OCI-LY7 (cell line): ENCODE measurements around the gene PIERCE2. TPM values are rescaled to one million over a fixed set of nuclear protein-coding genes. Genes with fewer than 3 reads are reported as not detected.
"Not testable (repeated sequence)": the region's sequence is repeated elsewhere in the genome, so short reads cannot be mapped to it uniquely, and the experiment has no call there.

Source experiments
- BruUV-seq: library from RNA; stranded (reverse); fragments of 400-500 nt; replicated peaks from 2 replicates; lab custom pipeline; 2021; lab: Mats Ljungman, UMichigan
- CTCF ChIA-PET: fragments of 300-600 bp; sonication (Branson Sonifier 250); formaldehyde crosslinking; loops from one replicate; lab custom pipeline; 2022; ENCODE audit warnings: antibody characterized with exemption; ENCODE audit not compliant: unreplicated experiment; lab: Charles Lee
- POLR2A ChIA-PET: fragments of 300-600 bp; sonication (Branson Sonifier 250); formaldehyde crosslinking; loops from one replicate; lab custom pipeline; 2022; ENCODE audit warnings: antibody characterized with exemption; lab: Charles Lee
- DNase-seq: peaks from one replicate; pipeline ENCODE4 v3.0.0-alpha.2; 2015; ENCODE audit warnings: low spot score
- H2AFZ ChIP-seq: fragments of 200-600 bp; sonication (generic), shearing (Covaris generic); 2 replicates; pipeline ENCODE4 v1.6.1; 2014; ENCODE audit warnings: mild to moderate bottlenecking, antibody characterized with exemption, low read length, moderate library complexity
- H3K27ac ChIP-seq: fragments of 200-600 bp; sonication (generic); 2 replicates; pipeline ENCODE4 v1.5.1; 2014; ENCODE audit warnings: mixed run types, low read depth, mild to moderate bottlenecking, moderate library complexity, low read length, inconsistent platforms; ENCODE audit not compliant: poor library complexity, severe bottlenecking
- H3K36me3 ChIP-seq: fragments of 200-600 bp; sonication (generic); 2 replicates; pipeline ENCODE4 v1.6.1; 2014; ENCODE audit warnings: mild to moderate bottlenecking, antibody characterized with exemption, low read length, moderate library complexity, mixed read lengths; ENCODE audit not compliant: insufficient read depth
- H3K4me1 ChIP-seq: fragments of 200-600 bp; sonication (generic); 2 replicates; pipeline ENCODE4 v1.5.1; 2014; ENCODE audit warnings: mild to moderate bottlenecking, low read length; ENCODE audit not compliant: insufficient read depth, poor library complexity, severe bottlenecking
- H3K4me2 ChIP-seq: fragments of 200-600 bp; sonication (generic); 2 replicates; pipeline ENCODE4 v1.6.1; 2014; ENCODE audit warnings: mild to moderate bottlenecking, low read length
- H3K4me3 ChIP-seq: fragments of 200-600 bp; sonication (generic); 2 replicates; pipeline ENCODE4 v1.5.1; 2014; ENCODE audit warnings: mild to moderate bottlenecking, low read depth, low read length; ENCODE audit not compliant: poor library complexity, severe bottlenecking
- H3K79me2 ChIP-seq: fragments of 200-600 bp; sonication (generic); 2 replicates; pipeline ENCODE4 v1.6.1; 2016; ENCODE audit warnings: low read depth, mild to moderate bottlenecking, low read length, moderate library complexity, mixed read lengths; ENCODE audit not compliant: insufficient read depth
- H3K9me2 ChIP-seq: fragments of 200-600 bp; sonication (generic); 2 replicates; pipeline ENCODE4 v1.6.1; 2016; ENCODE audit warnings: mild to moderate bottlenecking, low read length, mixed read lengths; ENCODE audit not compliant: insufficient read depth
- H3K9me3 ChIP-seq: fragments of 200-600 bp; sonication (generic); 2 replicates; pipeline ENCODE4 v1.6.1; 2014; ENCODE audit warnings: mild to moderate bottlenecking, mixed run types, low read length, mixed read lengths
- H4K20me1 ChIP-seq: fragments of 200-600 bp; sonication (generic); 2 replicates; pipeline ENCODE4 v1.6.1; 2014; ENCODE audit warnings: mild to moderate bottlenecking, antibody characterized with exemption, low read length, moderate library complexity, mixed read lengths; ENCODE audit not compliant: insufficient read depth
- CTCF ChIP-seq: fragments of 200-600 bp; sonication (generic); conservative IDR thresholded peaks from 2 replicates; pipeline ENCODE4 v1.5.1; 2014; ENCODE audit warnings: mild to moderate bottlenecking, antibody characterized with exemption, low read length, moderate library complexity, mixed read lengths
- EZH2phosphoT487 ChIP-seq: fragments of 200-600 bp; sonication (generic); IDR thresholded peaks from 2 replicates; pipeline ENCODE4 v1.6.1; 2018; ENCODE audit warnings: low read depth, borderline replicate concordance, mild to moderate bottlenecking, mixed run types, antibody characterized with exemption, low read length, moderate library complexity, mixed read lengths
- intact Hi-C: fragments of 100-400 bp; cut with micrococcal nuclease; formaldehyde crosslinking; loops from one replicate; pipeline ENCODE4 v1.10.0; 2022; ENCODE audit not compliant: unreplicated experiment
- total RNA-seq, 2 experiments: library from RNA; depleted of rRNA in 1 of 2; stranded (reverse); fragments of >200 nt in 1 of 2; shearing (Covaris generic) in 1 of 2; gene quantifications; 2 replicates each; pipeline ENCODE4 v1.2.3, GENCODE V29; 2014 to 2022

Gene PIERCE2
- total RNA-seq, 2 experiments from 2014 or later: 1.3 to 2.1 TPM

- Histone ChIP-seq H3K4me3 (no peak overlapping the region), H3K9me2 (no peaks in the 10 kb centered on the region), H2AFZ (no peak overlapping the region), H3K4me2 (no peak overlapping the region), H4K20me1 (no peaks in the 10 kb centered on the region), H3K9me3 (no peaks in the 10 kb centered on the region), H3K4me1 (no peaks in the 10 kb centered on the region), H3K27ac (no peak overlapping the region), H3K79me2 (no peaks in the 10 kb centered on the region), H3K36me3 (0 out of 2 replicates have a peak, but pooled peaks cover 2% of the 10 kb centered on the region)
- CTCF ChIA-PET: no interaction called here
- POLR2A ChIA-PET: interaction anchor here (1.1 kb wide), 1 partner anchor 13 kb away, joined by 3 read pairs; the partner anchor contains the start of genes CCPG1 and PIERCE2
- TF ChIP-seq CTCF: no peak
- no peak for TF ChIP-seq EZH2phosphoT487
- BruUV-seq: no TSS peak
- intact Hi-C loops: no loop called here
- DNase-seq: no peak
Observed at GRCh38 chr15:55394694-55395093, 13.6 kb upstream of the PIERCE2 start.

- Histone ChIP-seq H3K4me1 (peaks cover 15% of the 10 kb centered on the region), H3K36me3 (0 out of 2 replicates have a peak, but pooled peaks cover 2% of the 10 kb centered on the region), H3K4me2 (no peak overlapping the region), H3K79me2 (peaks cover 14% of the 10 kb centered on the region; the same call in 1 of the 2 replicates), H2AFZ (no peak overlapping the region), H3K9me3 (no peaks in the 10 kb centered on the region), H3K27ac (no peak overlapping the region), H4K20me1 (no peaks in the 10 kb centered on the region), H3K4me3 (no peak overlapping the region), H3K9me2 (no peaks in the 10 kb centered on the region)
- TF ChIP-seq CTCF: no peak
- TF ChIP-seq EZH2phosphoT487: no peak
- POLR2A ChIA-PET: interaction anchor here (0.5 kb wide), 1 partner anchor 65 kb away, joined by 3 read pairs; no protein-coding TSS in a partner anchor
- BruUV-seq: no TSS peak
- no peak for DNase-seq
- CTCF ChIA-PET: no interaction called here
- intact Hi-C loops: no loop called here
Observed at GRCh38 chr15:55398243-55398642, 10.1 kb upstream of the PIERCE2 start.

- H3K4me2 ChIP-seq, H2AFZ ChIP-seq, POLR2A ChIA-PET, H4K20me1 ChIP-seq, H3K9me2 ChIP-seq, H3K4me3 ChIP-seq, DNase-seq, CTCF ChIA-PET, H3K9me3 ChIP-seq, H3K27ac ChIP-seq, BruUV-seq, H3K36me3 ChIP-seq, intact Hi-C loops: not testable (repeated sequence)
- Histone ChIP-seq H3K4me1 (peaks cover 30% of the 10 kb centered on the region), H3K79me2 (peaks cover 24% of the 10 kb centered on the region; the same call in 1 of the 2 replicates)
Observed at GRCh38 chr15:55400050-55400449, 8.2 kb upstream of the PIERCE2 start.
